NCI-H1105 treated with DMSO at 0.1 percent for 48 hours (cell line): ENCODE results near the gene HOXC12.

Source experiments
- DNase-seq: peaks from one replicate; lab custom pipeline; 2025; lab: John Stamatoyannopoulos, UW

Gene HOXC12

DNA sequence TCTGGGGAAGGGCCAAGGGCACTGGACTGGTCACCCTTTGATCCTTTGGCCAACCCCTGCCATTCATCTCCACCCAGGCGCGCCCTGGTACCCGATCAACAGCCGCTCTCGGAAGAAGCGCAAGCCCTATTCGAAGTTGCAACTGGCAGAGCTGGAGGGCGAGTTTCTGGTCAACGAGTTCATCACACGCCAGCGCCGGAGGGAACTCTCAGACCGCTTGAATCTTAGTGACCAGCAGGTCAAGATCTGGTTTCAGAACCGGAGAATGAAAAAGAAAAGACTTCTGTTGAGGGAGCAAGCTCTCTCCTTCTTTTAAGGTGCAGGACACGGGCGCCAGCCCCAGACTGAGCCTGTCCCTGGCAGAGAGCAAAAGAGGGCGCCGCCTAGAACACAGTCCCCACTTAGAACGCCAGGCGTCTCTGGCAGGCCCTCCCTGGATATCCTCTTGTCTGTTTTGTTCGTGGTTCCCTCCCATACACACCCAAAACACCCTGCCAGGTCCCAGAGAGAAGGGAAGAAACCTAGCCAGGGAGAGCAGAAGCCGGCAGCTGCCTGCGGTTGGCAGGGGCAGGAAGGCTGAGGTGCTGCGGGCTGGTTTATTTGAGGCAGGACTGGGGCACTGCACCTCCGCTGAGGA lies 1.7 kb downstream of the HOXC12 start:
- no peak for DNase-seq

DNA sequence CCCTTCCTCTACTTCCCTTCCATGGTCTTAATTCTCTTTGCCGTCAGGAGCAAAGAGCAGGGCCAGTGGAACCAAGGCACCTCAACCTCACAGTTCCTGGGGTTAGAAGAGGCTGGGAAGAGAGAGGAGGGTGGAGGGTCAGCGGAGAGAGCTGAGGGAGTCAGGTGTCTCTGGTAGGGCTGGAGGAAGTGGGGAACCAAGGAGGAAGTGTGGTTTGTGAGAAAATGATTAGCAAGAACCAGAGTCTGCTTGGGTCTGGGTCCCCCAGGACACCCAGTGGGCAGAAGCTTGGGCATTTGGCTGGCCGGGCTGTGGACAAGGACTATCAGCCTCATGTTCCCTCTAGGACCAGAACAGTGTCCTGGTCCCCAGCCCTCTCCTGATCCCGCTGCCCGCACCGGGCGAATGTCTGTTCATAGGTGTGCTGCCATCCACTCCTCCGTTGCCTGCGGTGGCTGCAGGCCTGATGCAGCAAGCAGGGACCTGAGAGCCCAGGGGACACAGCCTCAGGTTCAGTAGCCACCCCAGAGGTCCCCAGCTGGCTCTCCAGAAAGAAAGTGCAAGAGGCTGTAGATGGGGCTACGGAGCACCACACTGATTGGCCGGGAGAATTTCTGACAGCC lies 2.3 kb downstream of the HOXC12 start:
- no peak for DNase-seq

DNA sequence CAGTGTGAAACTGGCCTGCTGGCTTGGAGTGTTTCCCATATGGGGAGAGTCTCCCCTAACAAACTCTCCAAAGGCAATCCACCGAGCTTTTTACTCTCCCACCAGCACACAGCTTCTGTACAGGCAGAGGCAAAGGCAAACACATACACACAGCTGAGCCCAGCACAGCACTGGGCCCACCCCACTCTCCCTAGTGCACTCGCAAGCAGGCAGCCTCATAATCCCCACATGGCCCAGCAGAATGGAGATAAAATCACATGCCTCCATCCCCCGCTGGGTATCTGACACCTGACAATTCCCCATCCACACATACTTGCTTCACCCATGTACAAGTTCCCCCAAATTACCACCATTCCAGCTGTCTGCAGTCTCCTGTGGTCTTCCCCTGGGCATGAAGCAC lies 3.4 kb downstream of the HOXC12 start:
- DNase-seq, result no peak

DNA sequence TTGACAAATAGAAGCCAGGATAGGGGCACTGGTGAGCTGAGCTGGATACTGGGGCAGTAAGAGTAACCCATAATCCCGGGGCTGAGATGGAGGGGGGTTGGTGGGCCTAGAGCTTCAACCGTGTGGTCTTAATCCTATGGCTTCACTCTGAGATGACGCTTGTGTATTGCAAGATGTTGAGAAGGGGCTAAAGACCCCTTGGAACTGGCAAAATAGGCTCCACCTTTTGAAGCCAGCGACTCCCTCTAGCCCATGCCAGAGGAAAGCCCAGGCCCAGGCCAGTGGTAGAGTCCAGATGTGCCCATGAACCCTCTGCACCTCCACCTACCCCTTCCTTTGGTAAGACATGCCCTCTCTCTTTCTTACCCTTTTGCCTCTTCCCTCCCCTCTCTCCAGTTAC lies 4.6 kb downstream of the HOXC12 start:
- DNase-seq, result no peak

DNA sequence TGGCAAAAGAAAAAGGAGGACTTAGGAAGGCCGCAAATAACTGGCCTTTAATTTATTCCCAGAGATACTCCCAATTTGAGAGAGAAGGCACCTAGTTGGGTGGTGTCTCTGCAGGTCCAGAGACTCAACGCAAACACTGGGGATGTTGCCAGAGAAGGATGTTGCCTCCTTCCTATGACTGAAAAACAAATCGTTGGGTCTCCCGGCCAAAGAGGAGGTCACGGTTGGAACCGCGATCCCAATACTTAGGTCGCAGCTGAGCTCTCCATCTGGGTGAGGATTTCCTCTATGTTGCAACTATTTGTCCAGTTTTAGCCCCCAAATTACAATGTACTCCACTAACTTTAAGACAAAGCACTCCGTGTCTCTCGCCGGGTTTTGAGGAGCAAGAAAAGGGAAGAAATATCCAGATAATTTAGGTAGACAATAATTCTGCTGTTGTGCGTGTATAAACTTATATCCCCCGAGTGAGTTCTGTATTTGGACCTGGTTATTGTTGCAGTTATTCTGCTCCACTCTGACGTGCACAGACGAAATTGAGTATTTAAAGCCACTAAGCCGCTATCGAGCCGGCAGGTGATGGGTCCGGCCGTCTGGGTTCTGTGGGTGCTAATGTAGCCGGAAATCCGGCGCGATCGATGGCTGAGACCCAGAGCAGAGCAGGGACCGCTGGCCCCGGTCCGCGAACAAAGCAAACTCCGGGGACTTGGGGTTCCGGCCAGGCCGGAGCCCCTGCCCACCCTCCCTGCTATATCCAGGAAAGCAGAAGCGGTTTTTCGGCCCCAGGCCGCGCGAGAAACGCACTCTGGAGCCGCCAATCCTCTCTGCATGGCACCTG lies 5.7 kb downstream of the HOXC12 start:
- no peak for DNase-seq

DNA sequence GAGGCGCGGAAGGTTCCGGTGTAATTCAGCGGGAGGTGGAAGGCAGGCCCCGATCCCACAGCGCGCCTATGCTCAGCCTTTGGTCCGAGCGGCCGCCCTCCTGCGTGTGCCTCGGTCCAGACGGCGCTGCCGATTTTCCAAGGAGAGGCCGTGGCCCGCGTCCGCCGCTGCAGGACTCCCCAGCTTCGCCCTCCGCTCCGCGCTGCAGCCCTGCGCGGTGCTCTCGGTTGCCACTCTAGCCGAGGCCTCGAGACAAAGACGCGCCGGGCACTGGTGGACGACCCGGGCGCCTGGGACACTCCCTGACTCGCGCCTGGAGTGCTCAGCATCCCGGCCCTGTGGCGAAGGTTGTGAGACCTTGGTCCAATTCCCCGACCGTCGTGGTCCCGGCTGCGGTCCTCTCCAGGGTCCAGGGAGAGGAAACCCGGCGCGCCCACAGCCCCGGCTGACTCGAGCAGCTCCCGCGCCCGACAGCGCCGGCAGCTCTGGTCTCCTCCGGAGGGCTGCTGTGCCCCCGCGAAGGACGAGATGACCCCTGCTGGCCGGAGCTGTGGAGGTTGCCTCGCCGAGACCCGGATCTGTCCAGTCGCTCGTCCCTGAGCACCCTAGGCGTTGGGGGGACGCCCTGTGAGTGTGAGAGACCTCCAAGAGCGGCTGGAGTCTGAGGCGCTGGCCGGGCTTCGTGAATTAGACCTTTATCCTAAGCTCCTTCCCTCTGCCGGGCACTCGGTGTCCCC lies 6.5 kb downstream of the HOXC12 start:
- DNase-seq, result no peak

DNA sequence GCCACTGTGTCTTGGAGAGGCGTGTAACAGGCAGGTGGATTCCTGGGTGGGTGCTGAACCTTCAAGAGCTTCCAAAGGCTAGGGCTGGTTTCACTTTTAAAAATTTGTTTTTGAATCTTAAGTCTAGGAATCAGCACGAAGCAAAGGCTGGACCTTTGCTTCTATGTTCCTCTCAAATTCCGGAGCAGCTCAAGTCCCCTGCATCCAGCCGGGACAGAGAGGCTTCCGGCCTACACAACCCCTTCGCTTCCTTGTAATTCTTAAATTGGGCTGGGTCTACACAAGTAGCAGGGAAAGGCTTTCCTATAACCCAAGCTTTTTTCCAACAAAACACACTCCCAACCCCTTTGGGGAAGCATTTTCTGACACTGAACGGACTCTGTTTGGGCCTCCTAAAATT lies 8.3 kb downstream of the HOXC12 start:
- DNase-seq, result no peak

DNA sequence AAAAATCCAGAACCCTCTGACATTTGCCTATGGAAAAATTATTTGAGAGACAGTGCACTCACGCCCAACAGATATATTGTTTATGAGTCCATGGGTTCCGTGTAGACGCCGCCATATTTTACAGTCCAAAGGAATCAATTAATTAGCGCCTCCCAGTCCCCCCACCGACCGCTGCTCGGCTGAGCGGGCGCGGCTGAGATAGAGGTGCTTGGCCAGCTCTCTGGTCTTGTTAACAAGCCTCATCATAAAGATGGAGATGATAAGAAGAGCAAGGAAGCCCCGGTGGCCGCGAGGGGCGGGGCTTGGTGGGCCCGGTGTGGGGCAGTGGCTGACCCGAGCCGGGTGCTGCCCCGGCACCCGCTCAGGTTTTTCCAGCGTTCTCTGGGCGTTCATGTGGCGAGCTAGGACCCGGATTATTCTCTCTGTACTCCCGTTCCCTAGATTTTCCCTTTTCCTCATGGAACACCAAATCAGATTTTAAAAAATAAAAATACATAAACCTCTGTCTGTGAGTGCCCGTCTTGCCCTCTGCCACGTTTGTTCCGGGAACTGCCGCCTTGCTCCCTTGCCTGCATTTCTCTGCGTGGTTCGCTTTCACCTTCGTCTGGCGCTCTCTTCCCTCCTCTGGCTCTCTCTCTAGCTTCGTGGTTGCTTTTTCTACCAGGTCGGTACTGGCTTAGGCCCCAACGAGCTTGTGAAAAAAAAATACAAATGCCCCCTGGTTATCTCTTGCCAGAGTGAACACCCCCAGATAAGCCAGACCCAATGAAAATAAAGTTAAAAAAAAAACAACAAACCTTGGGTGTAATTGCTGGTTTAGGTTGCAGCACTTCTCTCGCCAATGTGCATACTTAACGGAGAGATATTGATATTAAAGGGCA lies 9.0 kb downstream of the HOXC12 start:
- no peak for DNase-seq

DNA sequence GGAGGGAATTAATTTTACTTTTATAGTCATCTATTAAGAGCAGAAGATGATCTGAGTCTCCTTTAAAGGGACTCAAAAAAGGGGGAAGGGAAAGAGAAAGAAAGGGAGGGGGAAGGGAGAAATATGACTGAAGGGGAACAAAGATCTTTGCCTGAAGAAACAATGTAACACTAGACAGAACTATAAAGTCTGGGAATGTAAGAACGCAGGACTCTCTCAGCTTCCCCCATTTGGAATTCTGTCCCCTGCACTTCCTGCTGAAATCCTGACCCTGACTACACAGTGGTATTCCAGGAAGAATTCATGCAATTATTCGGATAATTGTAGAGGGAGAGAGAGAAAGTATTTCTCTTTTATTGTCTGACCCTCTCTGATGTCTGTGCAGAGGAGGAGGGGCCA lies 9.6 kb downstream of the HOXC12 start:
- DNase-seq, result no peak

DNA sequence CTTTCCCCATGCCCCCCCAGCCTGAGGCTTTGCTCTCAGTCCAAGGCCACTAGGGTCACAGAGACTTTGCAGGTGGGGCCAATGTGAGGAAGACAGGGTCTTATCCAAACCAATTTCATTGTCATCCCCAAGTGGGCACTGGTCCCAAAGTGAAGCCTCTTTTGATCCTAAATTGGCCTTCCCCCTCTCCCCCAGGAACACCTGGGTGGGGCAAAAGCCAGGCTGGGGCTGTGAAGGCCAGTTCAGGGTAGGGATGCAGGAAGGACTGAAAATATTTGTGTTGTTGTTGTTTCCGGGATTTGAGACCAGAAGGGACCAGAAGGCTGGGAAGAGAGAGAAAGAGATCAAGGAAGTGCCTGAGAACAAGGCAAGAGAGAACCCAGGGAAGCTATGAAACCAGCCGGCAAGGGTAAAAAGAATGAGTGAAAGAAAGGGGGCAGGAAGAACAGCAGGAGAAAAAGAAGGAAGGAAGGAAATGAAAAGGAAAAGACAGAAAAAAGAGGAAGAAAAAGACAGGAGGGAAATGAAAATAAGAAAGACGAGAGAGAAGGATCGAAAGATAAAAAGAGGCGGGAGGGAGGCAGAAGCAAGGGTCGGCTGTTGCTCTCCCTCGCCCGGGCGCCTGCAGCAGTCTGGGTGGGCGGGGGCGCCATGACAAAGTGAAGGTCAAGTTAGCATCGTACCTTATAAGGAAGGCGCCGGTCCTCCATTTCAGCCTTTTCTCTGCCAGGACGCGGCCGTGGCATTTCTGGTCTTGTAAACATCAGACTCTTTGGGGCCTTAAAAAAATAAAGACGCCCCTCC lies 10.8 kb downstream of the HOXC12 start:
- no peak for DNase-seq

DNA sequence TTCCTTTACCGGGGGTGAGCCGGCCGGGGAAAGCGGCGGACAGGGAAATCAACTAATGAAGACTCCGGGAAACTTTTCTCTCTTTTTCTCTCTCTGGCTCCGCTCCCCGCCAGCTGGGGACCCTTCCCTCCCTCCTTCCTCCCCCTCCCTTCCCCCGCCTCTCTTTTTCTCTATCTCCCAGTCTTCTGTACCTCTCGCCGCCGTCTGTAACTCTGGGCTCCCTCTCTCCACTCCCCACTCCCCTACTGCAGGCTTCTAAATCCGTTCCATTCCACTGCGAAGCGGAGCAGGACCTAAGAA lies 11.3 kb downstream of the HOXC12 start:
- no peak for DNase-seq

DNA sequence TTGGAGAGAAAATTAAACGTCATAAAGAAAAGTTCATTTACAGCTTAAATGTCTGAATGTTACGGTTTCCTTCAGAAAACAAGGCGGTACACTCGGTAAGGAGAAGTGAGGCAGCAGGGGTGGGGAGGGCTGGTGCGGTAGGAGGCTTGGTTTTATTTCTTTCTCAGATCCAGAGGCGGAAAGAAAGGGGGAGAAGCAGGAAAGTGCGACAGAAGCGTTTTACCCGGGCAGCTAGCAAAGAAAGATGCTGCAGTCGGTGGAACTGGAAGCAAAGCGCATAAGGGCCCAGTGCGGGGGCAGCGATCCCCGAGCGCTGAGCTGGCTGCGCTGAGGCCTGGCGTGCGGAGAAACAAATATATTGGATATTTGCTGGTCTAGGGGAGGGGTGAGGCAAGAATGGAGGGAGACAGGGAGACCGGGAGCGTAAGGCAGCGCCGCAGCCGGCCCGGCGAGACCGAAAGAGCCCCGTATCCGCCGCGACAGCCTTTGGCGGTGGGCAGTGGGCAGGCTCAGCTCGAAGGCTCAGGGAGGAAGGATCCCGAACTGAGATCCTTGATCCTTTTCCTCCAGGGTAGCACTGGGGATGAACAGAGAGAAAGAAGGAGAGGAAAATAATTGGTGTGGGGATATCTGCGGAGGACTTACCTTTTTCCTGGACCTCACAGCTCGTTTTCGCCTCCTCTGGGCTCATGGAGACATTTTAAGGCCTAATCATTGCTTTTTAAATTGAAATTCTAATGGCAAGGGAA lies 11.9 kb downstream of the HOXC12 start:
- DNase-seq, result no peak

DNA sequence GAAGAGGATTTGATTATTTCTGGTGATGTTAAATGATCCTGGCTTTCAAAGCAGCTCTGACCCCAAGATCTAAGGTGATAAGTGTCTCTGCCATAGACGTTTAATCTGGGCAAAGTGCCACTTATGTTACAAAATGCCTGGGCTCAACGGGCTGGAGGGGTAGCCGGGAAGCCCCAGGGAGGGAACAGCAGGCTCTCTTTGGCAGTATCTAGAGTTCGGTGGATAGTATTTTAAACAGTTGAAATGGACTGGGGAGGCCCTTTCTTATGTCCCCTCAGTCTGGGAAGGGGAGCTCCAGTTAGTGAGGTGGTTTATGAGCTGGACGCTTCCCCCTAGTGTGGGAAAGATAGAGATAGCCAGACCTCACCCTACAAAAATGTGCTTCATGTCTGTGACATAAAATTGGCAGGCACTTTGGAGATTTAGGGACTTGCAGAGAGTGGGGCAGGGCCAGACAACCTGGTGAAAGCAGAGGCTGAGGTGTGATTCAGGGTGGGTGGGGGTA lies 12.8 kb downstream of the HOXC12 start:
- DNase-seq, result no peak

DNA sequence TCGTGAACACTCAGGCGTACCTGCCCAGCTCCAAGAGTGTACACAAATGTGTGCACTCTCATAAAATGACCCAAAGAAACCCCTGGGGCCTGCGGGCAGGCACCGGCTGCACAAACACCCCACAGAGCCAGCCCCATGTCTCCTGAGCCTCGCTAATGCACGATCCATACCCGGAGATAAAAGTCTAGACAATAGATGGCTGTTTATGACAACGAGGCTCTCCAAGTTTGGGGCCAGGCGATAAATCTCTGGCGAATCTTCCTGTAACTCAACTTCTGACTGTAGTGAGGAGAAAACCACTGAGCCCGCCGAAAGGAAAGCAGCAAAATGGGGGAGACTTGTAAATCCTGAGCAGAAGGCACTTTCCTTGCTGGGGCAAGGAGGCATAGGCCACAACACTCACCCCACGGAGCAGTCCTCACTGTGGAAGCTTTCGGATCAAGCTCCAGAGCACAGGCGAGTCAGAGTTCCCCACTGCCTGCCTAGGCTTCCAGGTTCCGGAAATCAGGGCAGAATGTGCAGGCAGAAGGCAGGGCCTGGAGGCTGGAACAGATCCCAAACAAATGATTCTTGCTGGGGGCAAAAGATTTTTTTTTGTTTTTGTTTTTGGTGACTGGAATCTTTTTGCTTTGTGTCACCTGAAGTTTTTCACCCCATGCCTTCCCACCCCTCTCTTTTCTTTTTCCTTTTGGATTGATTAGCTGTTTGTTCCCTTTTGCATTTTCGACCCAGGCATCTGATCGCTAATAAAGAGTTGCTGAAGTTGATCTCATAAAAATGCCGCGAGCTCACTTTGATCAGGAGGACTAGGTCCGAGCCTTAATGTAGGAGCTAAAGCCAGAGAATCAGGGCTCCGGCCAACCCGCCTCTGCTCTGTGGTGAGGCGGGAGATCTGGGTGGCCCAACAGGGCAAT lies 13.8 kb downstream of the HOXC12 start:
- DNase-seq, result no peak

DNA sequence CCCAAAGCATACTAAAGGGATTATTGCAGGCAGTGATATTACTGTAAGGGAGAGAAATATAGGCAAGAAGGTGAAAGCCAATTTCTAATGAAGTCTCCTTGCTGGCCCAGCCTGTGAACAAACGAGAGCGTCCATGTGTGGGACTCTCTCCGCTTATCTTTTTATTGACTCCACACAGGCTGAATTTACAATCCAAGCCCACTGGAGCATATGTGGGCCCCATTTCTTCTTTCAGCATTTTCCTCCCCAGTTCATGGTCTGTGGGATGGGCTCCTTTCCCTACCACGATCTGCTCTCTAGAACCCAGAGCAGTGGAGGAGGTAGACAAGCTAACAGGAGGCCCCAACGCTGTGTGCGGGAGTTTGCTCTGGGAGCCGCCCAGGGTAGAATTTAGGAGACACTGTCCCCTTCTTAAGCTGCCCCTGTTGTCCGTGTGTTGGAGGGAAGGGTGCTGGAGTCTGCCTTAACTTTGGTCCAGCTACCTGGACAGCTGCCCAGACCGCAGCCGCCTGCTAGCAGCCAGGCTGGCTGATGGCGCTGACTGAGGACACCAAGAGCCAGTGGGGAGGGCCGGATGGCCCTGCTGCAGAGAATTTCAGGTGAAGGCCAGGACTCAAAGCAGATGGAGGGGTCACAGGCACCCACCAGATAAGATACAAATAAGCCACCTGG lies 15.0 kb downstream of the HOXC12 start:
- DNase-seq, result no peak

DNA sequence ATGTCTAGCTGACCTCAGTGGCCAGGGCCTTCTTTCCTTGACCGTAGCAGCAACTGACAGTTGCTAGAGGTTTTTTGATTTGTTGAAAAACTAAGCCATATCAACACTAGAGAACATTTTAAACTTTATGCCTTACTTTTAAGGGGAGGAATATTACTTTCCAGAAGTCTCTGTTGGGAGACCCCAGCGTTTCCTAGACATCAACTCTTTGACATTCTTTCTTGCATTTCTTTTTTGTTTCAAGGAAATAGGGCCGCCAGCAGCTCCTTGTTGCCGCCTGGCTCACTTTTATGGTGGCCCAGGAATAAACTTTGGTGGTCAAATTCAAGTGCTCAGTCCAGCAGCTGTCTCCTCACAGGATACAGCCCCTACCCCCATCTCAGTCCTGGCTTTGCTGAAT lies 15.7 kb downstream of the HOXC12 start:
- DNase-seq, result no peak

DNA sequence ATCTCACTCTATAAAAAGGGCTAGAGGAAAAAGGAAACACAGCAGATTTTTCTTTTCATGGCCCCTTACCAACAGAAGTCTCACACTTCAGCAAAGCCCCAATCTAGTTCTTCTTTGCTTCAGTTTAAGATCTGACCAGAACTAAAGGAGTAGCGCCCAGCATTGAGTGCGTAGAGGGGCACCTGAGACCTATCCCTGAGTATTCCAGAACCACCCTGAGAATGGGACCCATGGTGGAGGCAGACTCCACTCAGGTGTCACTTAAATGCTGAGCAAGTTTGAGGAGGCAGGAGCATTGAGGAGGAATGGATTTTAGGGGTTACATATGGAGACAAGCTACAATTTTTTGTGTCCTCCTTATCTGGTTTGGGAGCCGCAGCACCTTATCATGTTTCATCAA lies 16.4 kb downstream of the HOXC12 start:
- DNase-seq, result no peak

DNA sequence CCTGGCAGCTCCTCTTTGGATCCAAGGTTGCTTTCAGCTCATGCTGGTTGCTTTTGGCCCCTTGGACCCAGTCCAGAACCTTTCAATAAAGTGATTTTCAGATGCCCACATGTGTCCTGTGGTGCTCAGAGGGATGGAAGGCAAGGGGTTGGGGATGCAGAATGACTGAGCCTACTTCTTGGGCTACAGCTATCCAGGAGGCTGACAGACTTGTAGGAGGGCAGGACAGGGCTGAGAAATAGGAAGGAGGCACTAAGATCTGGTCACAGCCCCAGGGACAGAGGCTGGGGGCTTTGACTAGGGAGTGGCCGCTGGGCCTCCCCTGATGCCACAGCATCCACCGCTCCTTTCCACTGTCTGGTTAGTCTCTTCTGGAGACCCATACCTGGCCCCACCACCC lies 17.0 kb downstream of the HOXC12 start:
- no peak for DNase-seq
